Stimulated activated CD8-positive, alpha-beta memory T cell treated with anti-CD3 and anti-CD28 coated beads, Interleukin-12 subunit alpha, Interleukin-12 subunit beta, amount 100 ng/mL, for 24 hours (primary cell): ENCODE measurements around the gene PDCD1LG2.

ENCODE experiments used
- DNase-seq: peaks from one replicate; pipeline ENCODE4 v3.0.0-alpha.2; 2020; ENCODE audit errors: extremely low read depth

The PDCD1LG2 gene

DNA sequence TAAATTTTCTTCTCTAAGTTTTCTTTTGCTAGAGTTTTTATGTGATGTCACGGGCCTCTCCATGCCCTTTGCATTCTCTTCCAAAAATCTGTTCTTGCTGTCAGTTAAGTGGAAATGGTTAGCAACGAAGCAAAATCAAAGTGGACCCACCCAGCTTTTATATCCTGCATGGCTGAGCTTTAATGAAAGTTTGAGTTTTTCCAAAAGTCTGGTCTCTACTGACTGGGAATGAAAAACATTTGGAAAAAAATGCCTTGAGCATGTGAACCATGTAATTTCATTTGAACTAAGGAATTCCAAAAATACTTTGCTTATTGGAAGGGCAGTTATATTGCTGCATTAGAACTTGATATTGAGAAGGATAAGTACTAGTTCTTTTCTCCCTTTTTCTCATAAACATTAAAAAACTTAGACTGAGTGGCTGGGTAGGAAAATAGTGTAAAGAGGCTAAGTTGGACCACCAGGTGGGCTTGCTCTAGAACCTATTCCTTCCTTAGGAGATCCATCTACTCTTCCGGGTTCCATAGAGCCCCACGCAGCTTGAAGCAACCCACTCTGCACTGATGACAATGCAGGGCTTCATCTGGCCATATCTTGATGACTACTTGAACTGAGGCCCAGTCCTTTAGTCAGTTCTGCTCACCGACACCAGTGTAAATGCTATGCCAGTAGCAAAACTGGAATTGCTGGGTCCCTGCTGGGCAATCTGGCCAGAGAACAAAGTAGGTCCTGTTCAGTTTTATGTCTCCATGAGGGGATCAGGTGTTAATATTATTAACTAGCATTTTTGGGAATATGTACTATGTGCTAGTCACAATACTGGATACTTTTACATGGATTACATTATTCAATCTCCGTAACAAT lies 101.2 kb downstream of the PDCD1LG2 start:
- DNase-seq: no peak

DNA sequence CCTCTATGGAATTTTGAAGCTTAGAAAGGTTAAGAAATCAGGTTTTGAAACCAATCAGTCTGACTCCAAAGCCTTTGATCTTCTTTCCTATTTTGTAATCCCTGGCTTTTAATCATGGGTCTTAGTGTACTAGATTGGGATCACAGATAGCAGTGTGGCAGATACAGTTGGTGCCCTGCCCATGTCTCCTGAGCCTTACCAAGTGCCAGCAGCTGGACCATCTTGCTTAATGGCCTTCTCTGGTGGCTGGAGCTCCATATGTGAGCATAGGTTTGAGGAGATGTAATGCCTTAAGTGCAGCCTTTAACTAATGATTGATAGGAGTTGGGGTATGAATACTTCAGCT lies 101.8 kb downstream of the PDCD1LG2 start:
- no peak for DNase-seq

GRCh38 chr9:5614192-5614591 lies 103.9 kb downstream of the PDCD1LG2 start:
- DNase-seq: no peak

DNA sequence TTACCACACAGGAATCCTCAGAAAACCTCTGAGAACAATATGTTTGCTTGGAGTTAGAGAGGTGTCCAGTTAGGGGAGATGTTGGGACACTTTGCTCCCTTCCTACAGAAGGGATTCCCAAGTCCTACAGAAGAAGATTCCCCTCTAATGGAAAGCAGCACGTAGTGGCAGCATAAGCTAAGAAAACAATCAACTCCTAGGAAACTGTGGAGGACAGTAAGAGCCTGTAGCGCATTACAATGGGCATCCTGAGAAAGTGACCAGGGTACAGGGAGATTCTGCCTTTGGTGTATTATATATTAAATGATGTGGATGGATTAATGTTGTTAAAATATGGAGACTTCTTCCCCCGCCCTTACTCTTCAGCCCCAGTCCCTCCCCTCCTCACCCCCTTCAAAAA lies 104.7 kb downstream of the PDCD1LG2 start:
- no peak for DNase-seq

- DNase-seq: no peak
Observed at GRCh38 chr9:5617749-5618148, 107.4 kb downstream of the PDCD1LG2 start.

GRCh38 chr9:5620494-5620893 lies 110.2 kb downstream of the PDCD1LG2 start:
- no peak for DNase-seq
